ENCODE measurements around the gene RUNDC1. TPM values are rescaled to one million over a fixed set of nuclear protein-coding genes. Genes with fewer than 3 reads are reported as not detected.
"Not testable (repeated sequence)": the region's sequence is repeated elsewhere in the genome, so short reads cannot be mapped to it uniquely, and the experiment has no call there.

Gene RUNDC1
- total RNA-seq, 2 experiments from 2014 or later, result 13.0 to 14.0 TPM

GRCh38 chr17:42997984-42998938 lies 17.9 kb downstream of the RUNDC1 start, which contains the start of gene RPL27:
Gene RPL27 (plus strand): TSS chr17:42998419. CDS start chr17:42998751, 332 bp downstream.
- CTCF ChIA-PET, result interaction anchor here (0.6 to 2.4 kb wide), 20 partner anchors 9 to 289 kb away, joined by 3 to 19 read pairs (median 4); partner anchors contain the start of genes AOC2, BECN1, IFI35 and PTGES3L
- Mint-ChIP-seq H3K36me3 (ENCODE audit: low read depth) (peaks cover 38% of the 10 kb centered on the region), H3K27ac (peak within 1 kb of the TSS; percentile 99), H3K9me3 (no peaks in the 10 kb centered on the region), H3K27me3 (no peaks in the 10 kb centered on the region), H3K4me3 (peak within 1 kb of the TSS; percentile 89), H3K4me1 (peaks cover 35% of the 10 kb centered on the region)
- POLR2A ChIA-PET, result interaction anchor here (0.9 to 1.4 kb wide), 6 partner anchors 9 to 317 kb away, joined by 3 to 6 read pairs (median 3); partner anchors contain the start of gene IFI35
- DNase-seq, result peak; percentile 99

DNA sequence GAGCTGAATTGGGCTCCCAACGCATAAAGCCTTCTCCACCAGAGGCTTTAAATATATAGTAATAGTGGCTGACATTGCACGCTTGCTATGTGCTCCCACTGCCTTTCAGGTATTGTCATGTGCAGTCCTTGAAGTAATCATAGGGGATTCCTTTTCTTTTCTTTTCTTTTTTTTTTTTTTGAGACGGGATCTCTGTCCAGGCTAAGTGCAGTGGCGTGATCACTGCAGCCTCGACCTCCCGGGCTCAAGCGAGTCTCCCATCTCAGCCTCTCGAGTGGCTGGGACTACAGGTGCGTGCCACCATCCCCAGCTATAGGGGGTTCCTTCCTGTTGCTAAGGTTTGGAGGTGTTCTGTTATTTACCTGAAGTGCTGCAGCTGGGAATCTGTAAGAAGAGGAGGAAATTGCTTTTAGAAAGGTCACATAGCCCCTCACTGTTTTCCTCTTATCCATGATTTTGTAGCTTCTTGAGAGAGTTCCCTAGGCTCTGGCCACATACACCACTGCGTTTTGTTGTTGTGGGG lies 18.7 kb downstream of the RUNDC1 start:
- no peaks in the 10 kb centered on the region for H3K27me3 Mint-ChIP-seq
- H3K4me3 Mint-ChIP-seq, result peak overlapping the region; percentile 89
- peaks cover 44% of the 10 kb centered on the region for H3K36me3 Mint-ChIP-seq (ENCODE audit: low read depth)
- DNase-seq, result no peak
- H3K4me1 Mint-ChIP-seq, result peaks cover 37% of the 10 kb centered on the region
- ChIA-PET POLR2A (interaction anchor here (1.4 kb wide), 1 partner anchor 8 kb away, joined by 3 read pairs; the partner anchor contains the start of gene IFI35), CTCF (interaction anchor here (0.5 to 2.1 kb wide), 4 partner anchors 8 to 50 kb away, joined by 3 to 19 read pairs (median 6); partner anchors contain the start of gene IFI35)
- H3K27ac Mint-ChIP-seq, result peak overlapping the region; percentile 99
- no peaks in the 10 kb centered on the region for H3K9me3 Mint-ChIP-seq

DNA sequence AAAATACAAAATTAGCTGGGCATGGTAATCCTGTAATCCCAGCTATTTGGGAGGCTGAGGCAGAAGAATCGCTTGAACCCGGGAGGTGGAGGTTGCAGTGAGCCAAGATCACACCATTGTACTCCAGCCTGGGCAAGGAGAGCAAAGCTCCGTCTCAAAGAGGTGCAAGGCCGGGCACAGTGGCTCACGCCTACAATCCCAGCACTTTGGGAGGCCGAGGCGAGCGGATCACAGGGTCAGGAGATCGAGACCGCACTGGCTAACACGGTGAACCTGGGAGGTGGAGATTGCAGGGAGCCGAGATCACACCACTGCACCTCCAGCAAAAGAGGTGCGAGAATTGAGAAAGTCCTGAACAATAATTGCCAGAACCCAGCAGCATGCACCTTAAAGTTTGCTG lies 20.5 kb downstream of the RUNDC1 start:
- H3K9me3 Mint-ChIP-seq, H3K4me3 Mint-ChIP-seq, POLR2A ChIA-PET, H3K27me3 Mint-ChIP-seq, DNase-seq: not testable (repeated sequence)
- Mint-ChIP-seq H3K4me1 (peaks cover 36% of the 10 kb centered on the region), H3K27ac (peak overlapping the region; percentile 71), H3K36me3 (ENCODE audit: low read depth) (peaks cover 40% of the 10 kb centered on the region)
- CTCF ChIA-PET, result interaction anchor here (1.4 to 1.6 kb wide), 2 partner anchors 11 to 30 kb away, joined by 3 to 4 read pairs; no protein-coding TSS in a partner anchor

- Mint-ChIP-seq H3K27ac (peak overlapping the region; percentile 41), H3K27me3 (no peaks in the 10 kb centered on the region), H3K4me1 (peaks cover 31% of the 10 kb centered on the region), H3K9me3 (no peaks in the 10 kb centered on the region), H3K4me3 (no peak overlapping the region), H3K36me3 (ENCODE audit: low read depth) (peaks cover 40% of the 10 kb centered on the region)
- no peak for DNase-seq
- ChIA-PET POLR2A (no interaction called here), CTCF (no interaction called here)
Observed at GRCh38 chr17:43003542-43004172, 23.3 kb downstream of the RUNDC1 start.

DNA sequence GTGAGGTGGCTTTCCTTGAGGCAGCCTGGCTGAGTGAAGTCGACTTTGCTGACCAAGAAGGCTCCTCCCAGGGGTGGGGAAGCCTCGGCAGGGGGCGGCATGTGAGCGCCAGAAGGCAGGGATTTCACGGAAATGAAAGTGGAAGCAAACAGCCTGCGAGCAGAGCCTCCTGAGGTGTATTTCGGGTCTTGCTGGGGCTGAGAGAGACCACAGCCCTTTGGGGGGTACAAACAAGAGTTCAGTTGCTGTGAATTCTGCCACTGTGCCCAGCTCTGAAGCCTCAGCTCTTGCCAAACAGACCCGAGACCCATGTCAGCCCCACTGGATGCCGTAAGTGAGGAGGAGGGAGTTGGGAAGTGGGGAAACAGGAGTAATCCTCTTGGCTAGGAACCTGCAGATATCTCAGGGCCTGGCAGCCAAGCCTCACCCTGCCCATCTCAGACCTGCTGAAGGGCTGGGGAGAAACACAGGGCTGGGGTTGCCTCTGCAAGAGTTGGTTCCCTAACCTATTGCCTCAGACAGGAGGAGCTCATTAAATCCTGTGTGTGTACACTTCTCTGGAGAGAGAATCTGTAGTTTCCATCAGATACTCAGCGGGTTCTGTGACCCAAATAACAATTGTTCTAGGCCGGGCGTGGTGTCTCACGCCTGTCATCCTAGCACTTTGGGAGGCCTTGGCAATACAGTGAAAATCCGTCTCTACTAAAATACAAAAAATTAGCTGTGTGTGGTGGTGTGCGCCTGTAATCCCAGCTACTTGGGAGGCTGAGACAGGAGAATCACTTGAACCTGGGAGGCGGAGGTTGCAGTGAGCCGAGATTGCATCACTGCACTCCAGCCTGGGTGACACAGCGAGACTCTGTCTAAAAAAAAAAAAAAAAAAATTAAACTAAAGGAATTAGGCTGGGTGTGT lies 26.5 kb downstream of the RUNDC1 start, which contains the start of gene IFI35:
Gene IFI35 (plus strand): TSS at position 146 of the 913 bp plus-strand sequence. CDS start 164 bp downstream, at position 310.
- Mint-ChIP-seq H3K9me3 (no peaks in the 10 kb centered on the region), H3K36me3 (ENCODE audit: low read depth) (peaks cover 33% of the 10 kb centered on the region), H3K27ac (peak within 1 kb of the TSS; percentile 100), H3K4me3 (peak within 1 kb of the TSS; percentile 100), H3K27me3 (no peaks in the 10 kb centered on the region), H3K4me1 (peaks cover 30% of the 10 kb centered on the region)
- POLR2A ChIA-PET, result interaction anchor here (0.5 to 1.1 kb wide), 2 partner anchors 8 to 118 kb away, joined by 3 to 8 read pairs; partner anchors contain the start of genes BRCA1 and RPL27
- CTCF ChIA-PET, result interaction anchor here (0.7 to 2.9 kb wide), 6 partner anchors 8 to 202 kb away, joined by 4 to 19 read pairs (median 6); partner anchors contain the start of genes BECN1, RND2 and RPL27
- peak; percentile 93 for DNase-seq

DNA sequence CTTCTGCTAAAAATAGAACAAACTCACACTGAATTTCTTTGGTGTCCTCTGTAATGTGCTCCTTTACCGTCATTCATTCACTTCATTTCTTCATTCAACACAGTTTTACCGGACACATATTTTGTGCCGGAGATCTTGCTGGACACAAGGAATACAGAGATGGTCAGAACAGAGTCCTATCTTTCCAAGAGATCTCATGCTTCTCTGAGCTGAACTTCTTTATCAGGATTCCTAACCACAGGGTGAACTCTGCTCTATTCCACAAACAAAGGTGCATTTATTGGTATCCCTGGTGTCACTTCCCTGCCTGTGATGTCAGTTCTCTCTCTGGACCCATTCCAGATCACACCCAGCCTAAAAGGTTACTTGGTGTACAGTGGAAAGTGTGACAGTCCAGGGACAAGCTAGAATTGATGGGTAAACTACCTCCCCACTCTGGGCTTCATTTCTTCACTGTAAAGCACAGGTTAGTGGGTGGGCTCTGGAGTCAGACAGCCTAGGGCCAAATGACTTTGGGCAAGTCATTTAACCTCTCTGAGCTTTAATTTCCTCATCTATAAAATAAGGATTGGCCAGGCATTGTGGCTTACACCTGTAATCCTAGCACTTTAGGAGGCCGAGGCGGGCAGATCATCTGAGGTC lies 30.4 kb downstream of the RUNDC1 start:
- ChIA-PET CTCF (interaction anchor here (0.6 to 1.9 kb wide), 4 partner anchors 10 to 114 kb away, joined by 3 to 9 read pairs (median 4); partner anchors contain the start of genes BRCA1 and RPL27), POLR2A (no interaction called here)
- Mint-ChIP-seq H3K27me3 (no peaks in the 10 kb centered on the region), H3K4me3 (no peak overlapping the region), H3K36me3 (ENCODE audit: low read depth) (peaks cover 32% of the 10 kb centered on the region), H3K4me1 (peaks cover 32% of the 10 kb centered on the region), H3K9me3 (no peaks in the 10 kb centered on the region), H3K27ac (no peak overlapping the region)
- no peak for DNase-seq

DNA sequence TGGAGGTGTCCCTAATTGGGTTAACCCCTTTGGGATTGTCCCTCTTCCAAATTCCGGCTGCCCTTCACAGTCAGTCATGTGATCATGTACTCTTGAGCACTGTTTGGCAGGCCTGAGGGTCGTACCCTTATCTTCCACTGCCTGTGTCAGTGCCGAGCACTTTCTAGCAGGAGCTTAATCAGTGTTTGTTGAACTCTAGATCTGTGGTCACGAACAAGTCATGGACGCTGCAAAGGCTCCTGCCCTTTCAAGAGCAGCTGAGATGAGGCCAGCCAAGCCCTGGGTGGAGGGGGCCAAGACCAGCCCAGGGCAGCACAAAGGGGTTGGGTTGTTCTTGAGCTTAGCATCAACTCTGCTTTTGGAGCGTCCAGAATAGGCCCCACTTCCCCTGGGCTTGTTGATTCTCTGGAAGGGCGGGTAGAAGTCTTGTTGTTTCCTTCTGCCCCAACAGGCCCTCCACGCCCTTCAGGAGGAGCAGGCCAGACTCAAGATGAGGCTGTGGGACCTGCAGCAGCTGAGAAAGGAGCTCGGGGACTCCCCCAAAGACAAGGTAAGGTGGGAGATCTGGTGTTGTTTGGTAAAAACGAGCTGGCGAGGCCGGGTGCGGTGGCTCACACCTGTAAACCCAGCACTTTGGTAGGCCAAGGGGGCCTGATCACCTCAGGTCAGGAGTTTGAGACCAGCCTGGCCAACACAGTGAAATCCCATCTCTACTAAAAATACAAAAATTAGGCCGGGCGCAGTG lies 31.5 kb downstream of the RUNDC1 start:
- H3K27ac Mint-ChIP-seq, result no peak overlapping the region
- POLR2A ChIA-PET, result no interaction called here
- CTCF ChIA-PET, result interaction anchor here (1.1 to 1.9 kb wide), 7 partner anchors 10 to 93 kb away, joined by 3 to 9 read pairs (median 4); partner anchors contain the start of gene RPL27
- H3K4me1 Mint-ChIP-seq, result peaks cover 28% of the 10 kb centered on the region
- H3K9me3 Mint-ChIP-seq, result no peaks in the 10 kb centered on the region
- DNase-seq, result no peak
- H3K4me3 Mint-ChIP-seq, result no peak overlapping the region
- H3K27me3 Mint-ChIP-seq, result no peaks in the 10 kb centered on the region
- H3K36me3 Mint-ChIP-seq (ENCODE audit: low read depth), result peaks cover 30% of the 10 kb centered on the region

DNA sequence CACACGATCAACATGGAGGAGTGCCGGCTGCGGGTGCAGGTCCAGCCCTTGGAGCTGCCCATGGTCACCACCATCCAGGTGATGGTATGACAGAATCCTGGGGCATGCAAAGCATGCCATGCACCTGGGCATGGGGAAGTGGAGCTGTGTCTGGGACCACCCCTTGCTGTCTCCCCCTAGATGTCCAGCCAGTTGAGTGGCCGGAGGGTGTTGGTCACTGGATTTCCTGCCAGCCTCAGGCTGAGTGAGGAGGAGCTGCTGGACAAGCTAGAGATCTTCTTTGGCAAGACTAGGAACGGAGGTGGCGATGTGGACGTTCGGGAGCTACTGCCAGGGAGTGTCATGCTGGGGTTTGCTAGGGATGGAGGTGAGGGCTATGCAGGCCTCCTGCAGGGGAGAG lies 32.9 kb downstream of the RUNDC1 start:
- peaks cover 30% of the 10 kb centered on the region for H3K36me3 Mint-ChIP-seq (ENCODE audit: low read depth)
- peaks cover 34% of the 10 kb centered on the region for H3K4me1 Mint-ChIP-seq
- POLR2A ChIA-PET, result interaction anchor here (0.6 kb wide), 1 partner anchor 9 kb away, joined by 6 read pairs; the partner anchor contains the start of gene VAT1
- CTCF ChIA-PET, result interaction anchor here (1.0 to 1.9 kb wide), 4 partner anchors 9 to 92 kb away, joined by 3 to 5 read pairs (median 4); partner anchors contain the start of gene VAT1
- no peak for DNase-seq
- H3K27ac Mint-ChIP-seq, result no peak overlapping the region
- no peak overlapping the region for H3K4me3 Mint-ChIP-seq
- no peaks in the 10 kb centered on the region for H3K27me3 Mint-ChIP-seq
- no peaks in the 10 kb centered on the region for H3K9me3 Mint-ChIP-seq

- no peak for DNase-seq
- ChIA-PET CTCF (interaction anchor here (1.0 to 1.9 kb wide), 4 partner anchors 8 to 16 kb away, joined by 3 to 6 read pairs (median 4); partner anchors contain the start of genes IFI35, RPL27 and VAT1), POLR2A (no interaction called here)
- H3K4me1 Mint-ChIP-seq, result peaks cover 36% of the 10 kb centered on the region
- no peak overlapping the region for H3K27ac Mint-ChIP-seq
- H3K27me3 Mint-ChIP-seq, result no peaks in the 10 kb centered on the region
- H3K9me3 Mint-ChIP-seq, result no peaks in the 10 kb centered on the region
- H3K36me3 Mint-ChIP-seq (ENCODE audit: low read depth), result peaks cover 28% of the 10 kb centered on the region
- no peak overlapping the region for H3K4me3 Mint-ChIP-seq
Observed at GRCh38 chr17:43014020-43014648, 33.8 kb downstream of the RUNDC1 start.
